H1 (cell line): Measurements from ENCODE around the gene DDX21. TPM values are rescaled to one million over a fixed set of nuclear protein-coding genes. Genes with fewer than 3 reads are reported as not detected.
A peak's percentile ranks its signal among the peaks of the same experiment; 100 is the strongest.

Source experiments
- CTCF ChIA-PET: fragments of 300-600 bp; sonication (Branson Sonifier 250); formaldehyde crosslinking; loops from one replicate; lab custom pipeline; 2021; ENCODE audit not compliant: partially characterized antibody; lab: Charles Lee
- POLR2A ChIA-PET: fragments of 300-600 bp; sonication (Branson Sonifier 250); formaldehyde crosslinking; loops from one replicate; lab custom pipeline; 2021; ENCODE audit warnings: inconsistent platforms; ENCODE audit not compliant: partially characterized antibody; lab: Charles Lee
- DNase-seq, 2 experiments: peaks; one replicate each; pipeline versions ENCODE4 v3.0.0 to v3.0.0-alpha.2; 2010 to 2022; ENCODE audit warnings: low spot score in 2 of 2, low read depth in 1 of 2, mixed read lengths in 1 of 2
- FAIRE-seq: peaks from 2 replicates; lab custom pipeline; 2011; peaks lifted over from hg19 to GRCh38; lab: Jason Lieb, UNC
- H2AFZ ChIP-seq: 2 replicates; pipeline ENCODE4 v1.8.1; 2012; ENCODE audit warnings: low read length, inconsistent platforms
- H2AK5ac ChIP-seq: 2 replicates; pipeline ENCODE4 v1.6.1; 2013; ENCODE audit warnings: low read depth, low read length
- H2BK120ac ChIP-seq: replicated peaks from 2 replicates; pipeline ENCODE3; 2013; ENCODE audit warnings: low read depth, low read length, inconsistent platforms
- H2BK12ac ChIP-seq: 2 replicates; pipeline ENCODE4 v1.6.1; 2013; ENCODE audit warnings: low read depth, low read length
- H2BK15ac ChIP-seq: 2 replicates; pipeline ENCODE4 v1.6.1; 2013; ENCODE audit warnings: low read length
- H2BK20ac ChIP-seq: 2 replicates; pipeline ENCODE4 v1.6.1; 2013; ENCODE audit warnings: low read length
- H2BK5ac ChIP-seq: 2 replicates; pipeline ENCODE4 v1.6.1; 2013; ENCODE audit warnings: low read depth, low read length
- H3K14ac ChIP-seq: 2 replicates; pipeline ENCODE4 v1.6.1; 2013; ENCODE audit warnings: inconsistent platforms; ENCODE audit not compliant: insufficient read length
- H3K18ac ChIP-seq: 2 replicates; pipeline ENCODE4 v1.6.1; 2013; ENCODE audit warnings: low read length; ENCODE audit errors: extremely low read depth
- H3K23ac ChIP-seq: 2 replicates; pipeline ENCODE4 v1.6.1; 2013; ENCODE audit warnings: inconsistent platforms; ENCODE audit not compliant: insufficient read length
- H3K23me2 ChIP-seq: 2 replicates; pipeline ENCODE4 v1.6.1; 2013; ENCODE audit warnings: low read depth, low read length
- H3K27ac ChIP-seq: 2 replicates; pipeline ENCODE4 v1.6.1; 2011; ENCODE audit warnings: low read depth, low read length, inconsistent platforms
- H3K27me3 ChIP-seq, 4 experiments: replicated peaks in 1 of 4; 1 replicate in 1 of 4; 2 replicates in 3 of 4; pipeline versions ENCODE4 v1.6.1 to v1.8.1; 2011 to 2013; ENCODE audit warnings: low read length in 3 of 4, mild to moderate bottlenecking in 3 of 4, inconsistent platforms in 2 of 4, mixed read lengths in 2 of 4, moderate library complexity in 1 of 4; ENCODE audit not compliant: control insufficient read depth in 3 of 4, insufficient read depth in 3 of 4; ENCODE audit errors: extremely low read depth in 1 of 4
- H3K36me3 ChIP-seq, 4 experiments: 2 replicates each; pipeline versions ENCODE4 v1.6.1 to v1.8.1; 2011 to 2013; ENCODE audit warnings: mild to moderate bottlenecking in 4 of 4, low read length in 3 of 4, moderate library complexity in 2 of 4, control low read depth in 1 of 4, inconsistent platforms in 1 of 4; ENCODE audit not compliant: insufficient read depth in 4 of 4, control insufficient read depth in 2 of 4
- H3K4ac ChIP-seq: replicated peaks from 2 replicates; pipeline ENCODE3; 2013; ENCODE audit warnings: low read length, low read depth, mixed read lengths, inconsistent platforms; ENCODE audit not compliant: insufficient read length
- H3K4me1 ChIP-seq, 4 experiments: replicated peaks in 1 of 4; 1 replicate in 1 of 4; 2 replicates in 3 of 4; pipeline versions ENCODE4 v1.6.1 to v1.8.1; 2011 to 2013; ENCODE audit warnings: low read length in 3 of 4, inconsistent platforms in 2 of 4, mixed read lengths in 1 of 4; ENCODE audit not compliant: insufficient read depth in 4 of 4, control insufficient read depth in 3 of 4
- H3K4me2 ChIP-seq, 2 experiments: 2 replicates each; pipeline versions ENCODE4 v1.6.1 to v1.8.1; 2011 to 2013; ENCODE audit warnings: low read depth in 2 of 2, low read length in 2 of 2, control low read depth in 1 of 2, inconsistent platforms in 1 of 2, mild to moderate bottlenecking in 1 of 2; ENCODE audit not compliant: insufficient read depth in 1 of 2
- H3K4me3 ChIP-seq, 4 experiments: fragments of 200-600, 300-600 bp in 1 of 4; sonication (generic), shearing (Covaris generic), sonication (Bioruptor Twin) in 1 of 4; 2 replicates each; pipeline versions ENCODE4 v1.5.1 to v1.8.1; 2011 to 2016; ENCODE audit warnings: low read length in 4 of 4, low read depth in 3 of 4, control low read depth in 2 of 4, inconsistent platforms in 2 of 4, mild to moderate bottlenecking in 2 of 4, mixed read lengths in 1 of 4, moderate library complexity in 1 of 4; ENCODE audit not compliant: insufficient read depth in 2 of 4; ENCODE audit errors: extremely low read depth in 1 of 4
- H3K56ac ChIP-seq: replicated peaks from 2 replicates; pipeline ENCODE3; 2013; ENCODE audit warnings: low read depth, mild to moderate bottlenecking, mixed read lengths, low read length, inconsistent platforms; ENCODE audit not compliant: insufficient read length
- H3K79me1 ChIP-seq: 2 replicates; pipeline ENCODE4 v1.6.1; 2013; ENCODE audit warnings: low read depth, low read length, control low read depth
- H3K79me2 ChIP-seq, 2 experiments: 2 replicates each; pipeline versions ENCODE4 v1.6.1 to v1.8.1; 2012 to 2013; ENCODE audit warnings: low read length in 2 of 2, mild to moderate bottlenecking in 2 of 2, inconsistent platforms in 1 of 2; ENCODE audit not compliant: insufficient read depth in 2 of 2, control insufficient read depth in 1 of 2
- H3K9ac ChIP-seq, 4 experiments: replicated peaks in 1 of 4; 1 replicate in 1 of 4; 2 replicates in 3 of 4; pipeline versions ENCODE4 v1.6.1 to v1.8.1; 2011 to 2013; ENCODE audit warnings: low read depth in 3 of 4, low read length in 3 of 4, control low read depth in 2 of 4, mild to moderate bottlenecking in 2 of 4, moderate library complexity in 2 of 4, inconsistent platforms in 1 of 4; ENCODE audit errors: extremely low read depth in 1 of 4
- H3K9me3 ChIP-seq, 2 experiments: 2 replicates each; pipeline versions ENCODE4 v1.6.1 to v1.8.1; 2012 to 2013; ENCODE audit warnings: mild to moderate bottlenecking in 2 of 2, moderate library complexity in 2 of 2, control low read depth in 1 of 2, inconsistent platforms in 1 of 2, low read depth in 1 of 2, low read length in 1 of 2, mixed read lengths in 1 of 2; ENCODE audit not compliant: insufficient read depth in 2 of 2
- H4K20me1 ChIP-seq, 2 experiments: replicated peaks in 1 of 2; 2 replicates each; pipeline versions ENCODE3 to v1.8.1; 2011 to 2013; ENCODE audit warnings: inconsistent platforms in 2 of 2, low read length in 2 of 2, mild to moderate bottlenecking in 1 of 2; ENCODE audit not compliant: insufficient read depth in 2 of 2, control insufficient read depth in 1 of 2
- H4K5ac ChIP-seq: 2 replicates; pipeline ENCODE4 v1.6.1; 2013; ENCODE audit warnings: low read length, low read depth, mixed read lengths, inconsistent platforms; ENCODE audit not compliant: insufficient read length
- H4K8ac ChIP-seq: 2 replicates; pipeline ENCODE4 v1.8.0; 2013; ENCODE audit warnings: mild to moderate bottlenecking, moderate library complexity, low read length, inconsistent platforms; ENCODE audit not compliant: insufficient read depth; ENCODE audit errors: extremely low read depth
- H4K91ac ChIP-seq: replicated peaks from 2 replicates; pipeline ENCODE3; 2013; ENCODE audit warnings: low read length, mixed read lengths, inconsistent platforms; ENCODE audit not compliant: insufficient read length
- ASH2L ChIP-seq: fragments of 200-600, 300-600 bp; sonication (generic); IDR thresholded peaks from one replicate; pipeline ENCODE4 v1.7.1; 2017; ENCODE audit warnings: low read length
- HDAC6 ChIP-seq: IDR thresholded peaks from one replicate; pipeline ENCODE4 v1.7.1; 2012; ENCODE audit warnings: low read depth, mild to moderate bottlenecking, inconsistent platforms, low read length, moderate library complexity
- KDM1A ChIP-seq: fragments of 200-600, 300-600 bp; sonication (generic); IDR thresholded peaks from 2 replicates; pipeline ENCODE4 v1.7.1; 2016; ENCODE audit warnings: mild to moderate bottlenecking, low read length, borderline replicate concordance
- KDM5A ChIP-seq: fragments of 200-600 bp; IDR thresholded peaks from 2 replicates; pipeline ENCODE4 v1.7.1; 2012; ENCODE audit warnings: mild to moderate bottlenecking, low read length, inconsistent platforms, mixed read lengths
- NANOG ChIP-seq: IDR thresholded peaks from 2 replicates; pipeline ENCODE4 v1.6.1; 2011; ENCODE audit warnings: low read length, low read depth, mild to moderate bottlenecking, inconsistent platforms; ENCODE audit not compliant: insufficient read depth, poor library complexity, severe bottlenecking
- SIX5 ChIP-seq: IDR thresholded peaks from 2 replicates; pipeline ENCODE4 v1.6.1; 2011; ENCODE audit warnings: mild to moderate bottlenecking, low read depth, low read length
- TBP ChIP-seq: IDR thresholded peaks from 2 replicates; pipeline ENCODE4 v1.6.1; 2011; ENCODE audit warnings: low read depth, low read length, improper control_type of control experiment
- WGBS, 2 experiments: shearing (Covaris generic) in 1 of 2; methylation state at CpG; one replicate each; pipeline versions ENCODE4 v1.1.6 to v1.1.7; 2013 to 2015; ENCODE audit warnings: low lambda C conversion rate in 2 of 2, mixed read lengths in 2 of 2, inconsistent platforms in 1 of 2, low coverage in 1 of 2, missing lambda C conversion rate in 1 of 2; ENCODE audit not compliant: insufficient replicate concordance in 2 of 2, insufficient coverage in 1 of 2, insufficient read length in 1 of 2; ENCODE audit errors: extremely low coverage in 1 of 2, missing lambda C conversion rate in 1 of 2; 5-methylcytosine and 5-hydroxymethylcytosine counted together
- polyA plus RNA-seq, 7 experiments: library from polyadenylated mRNA; depleted of rRNA in 3 of 7; stranded (reverse) in 5 of 7; unstranded in 2 of 7; fragments of >200 nt in 5 of 7; fragments of 200-250 nt in 2 of 7; gene quantifications; 1 replicate in 5 of 7; 2 replicates in 1 of 7; 4 replicates in 1 of 7; pipeline versions ENCODE4 v1.2.1 to v1.2.3, GENCODE V29; 2011 to 2013; ENCODE audit warnings: missing spikeins in 2 of 7, mixed read lengths in 2 of 7
- total RNA-seq: library from RNA; stranded (reverse); fragmentation: NEBNext Ultra II Directional; extraction: Animal tissue kit (Norgen Biotek cat#: 25700); gene quantifications from 2 replicates; pipeline ENCODE4 v1.2.1, GENCODE V29; 2021

DDX21 gene
- total and polyA plus RNA-seq, 2 of the 8 experiments (the other 6 are each of a cell fraction or from before 2014, with no cell fraction given), result 67.0 to 195 TPM

GRCh38 chr10:69018613-69019012, 62.6 kb downstream of the DDX21 start:
- no peak overlapping the region for H3K23ac ChIP-seq
- H4K8ac ChIP-seq, result no peak overlapping the region
- H3K9me3 ChIP-seq, result no peaks in the 10 kb centered on the region; a peak in 1 of 4 replicates
- DNase-seq, result peak in 1 of 2 experiments; percentile 39
- no peaks in the 10 kb centered on the region for H3K4me1 ChIP-seq
- H4K20me1 ChIP-seq, result peaks cover 0 to 3% of the 10 kb centered on the region in 2 experiments
- no peak overlapping the region for H2BK15ac ChIP-seq
- no peak overlapping the region for H3K14ac ChIP-seq
- no peak overlapping the region for H2BK20ac ChIP-seq
- H3K56ac ChIP-seq, result no peak overlapping the region
- no peaks in the 10 kb centered on the region; the same call in 1 of the 2 replicates for H3K23me2 ChIP-seq
- H2BK12ac ChIP-seq, result no peak overlapping the region
- H2BK5ac ChIP-seq, result no peak overlapping the region
- 78% methylated on average over 3 of the region's 3 CpGs; no CpG with 5 or more reads in 1 of the 2 experiments for WGBS, 2 experiments
- no peak overlapping the region for H3K4ac ChIP-seq
- no peaks in the 10 kb centered on the region for H3K79me1 ChIP-seq
- H2AFZ ChIP-seq, result no peak overlapping the region
- no peak overlapping the region for H3K27ac ChIP-seq
- no peak overlapping the region for H4K91ac ChIP-seq
- peaks cover 0 to 23% (median 9%) of the 10 kb centered on the region in 4 experiments; a peak in 4 of 8 replicates for H3K36me3 ChIP-seq
- no peak overlapping the region for H3K4me3 ChIP-seq
- no peak for FAIRE-seq
- no peak overlapping the region for H3K9ac ChIP-seq
- H2AK5ac ChIP-seq, result no peak overlapping the region
- H4K5ac ChIP-seq, result no peak overlapping the region
- POLR2A ChIA-PET, result interaction anchor here (1.2 kb wide), 1 partner anchor 18 kb away, joined by 4 read pairs; no protein-coding TSS in a partner anchor
- no peak overlapping the region for H3K4me2 ChIP-seq
- H2BK120ac ChIP-seq, result no peak overlapping the region
- no peaks in the 10 kb centered on the region for H3K27me3 ChIP-seq
- no peaks in the 10 kb centered on the region for H3K79me2 ChIP-seq
- no peak overlapping the region for H3K18ac ChIP-seq
- CTCF ChIA-PET, result interaction anchor here (1.3 to 1.6 kb wide), 3 partner anchors 29 to 1884 kb away, joined by 3 to 4 read pairs (median 4); no protein-coding TSS in a partner anchor
- TF ChIP-seq ASH2L (no peak), HDAC6 (no peak), TBP (no peak), KDM5A (no peak), NANOG (no peak), KDM1A (no peak), SIX5 (no peak)
